GM23338 (cell line): ENCODE measurements around the gene STAB2. TPM values are rescaled to one million over a fixed set of nuclear protein-coding genes. Genes with fewer than 3 reads are reported as not detected.
A peak's percentile ranks its signal among the peaks of the same experiment; 100 is the strongest.

Experiments
- ATAC-seq: fragments of 200-7000 bp; cut with Tn5 transposase; 3 replicates; pipeline ENCODE4 v1.9.1; 2020
- DNase-seq: peaks from one replicate; pipeline ENCODE4 v3.0.0-alpha.2; 2015; ENCODE audit warnings: low spot score
- H2AFZ ChIP-seq: fragments of 200-600 bp; sonication (generic); 2 replicates; pipeline ENCODE4 v1.8.0; 2016; ENCODE audit warnings: antibody characterized with exemption, mild to moderate bottlenecking, moderate library complexity
- H3F3A ChIP-seq: fragments of 200-600 bp; sonication (generic); replicated peaks from 2 replicates; pipeline ENCODE4 v1.8.0; 2017; ENCODE audit warnings: antibody characterized with exemption, mixed run types, low read depth
- H3K27ac ChIP-seq: fragments of 200-600 bp; sonication (generic); 2 replicates; pipeline ENCODE4 v1.6.1; 2016; ENCODE audit warnings: low read depth
- H3K27me3 ChIP-seq: fragments of 200-600 bp; sonication (generic); 2 replicates; pipeline ENCODE4 v1.8.0; 2016; ENCODE audit warnings: mild to moderate bottlenecking, mixed run types, moderate library complexity; ENCODE audit not compliant: insufficient read depth
- H3K36me3 ChIP-seq: fragments of 200-600 bp; sonication (generic); 2 replicates; pipeline ENCODE4 v1.8.0; 2016; ENCODE audit warnings: mild to moderate bottlenecking; ENCODE audit not compliant: insufficient read depth
- H3K4me1 ChIP-seq: fragments of 200-600 bp; sonication (generic); 2 replicates; pipeline ENCODE4 v1.8.0; 2016; ENCODE audit warnings: mild to moderate bottlenecking, moderate library complexity; ENCODE audit not compliant: insufficient read depth
- H3K4me2 ChIP-seq: fragments of 200-600 bp; sonication (generic); 2 replicates; pipeline ENCODE4 v1.7.1; 2017; ENCODE audit warnings: mixed run types
- H3K4me3 ChIP-seq: fragments of 200-600 bp; sonication (generic); 2 replicates; pipeline ENCODE4 v1.6.1; 2016; ENCODE audit warnings: mixed run types
- H3K79me2 ChIP-seq: fragments of 200-600 bp; sonication (generic); replicated peaks from 2 replicates; pipeline ENCODE4 v1.8.0; 2017; ENCODE audit warnings: mild to moderate bottlenecking; ENCODE audit not compliant: insufficient read depth
- H3K9me2 ChIP-seq: fragments of 200-600 bp; sonication (generic); 2 replicates; pipeline ENCODE4 v1.8.0; 2017; ENCODE audit not compliant: insufficient read depth
- H4K20me1 ChIP-seq: fragments of 200-600 bp; sonication (generic); replicated peaks from 2 replicates; pipeline ENCODE4 v1.8.0; 2017; ENCODE audit warnings: mild to moderate bottlenecking; ENCODE audit not compliant: insufficient read depth
- H3K27ac Mint-ChIP-seq: 2 replicates; pipeline ENCODE4 v1.8.0; 2020; ENCODE audit warnings: inconsistent platforms, mild to moderate bottlenecking, moderate library complexity, mixed read lengths
- H3K27me3 Mint-ChIP-seq: 3 replicates; pipeline ENCODE4 v1.8.0; 2022; ENCODE audit warnings: low read depth, mild to moderate bottlenecking, moderate library complexity, mixed read lengths, inconsistent platforms; ENCODE audit not compliant: insufficient read depth, poor library complexity
- H3K36me3 Mint-ChIP-seq: 3 replicates; pipeline ENCODE4 v1.8.0; 2021; ENCODE audit warnings: low read depth, mild to moderate bottlenecking, inconsistent platforms, moderate library complexity, mixed read lengths
- H3K4me1 Mint-ChIP-seq: 3 replicates; pipeline ENCODE4 v1.8.0; 2020; ENCODE audit warnings: mild to moderate bottlenecking, inconsistent platforms, mixed read lengths
- H3K4me3 Mint-ChIP-seq: 3 replicates; pipeline ENCODE4 v1.8.0; 2021; ENCODE audit warnings: moderate library complexity, mild to moderate bottlenecking, inconsistent platforms, mixed read lengths
- H3K9me3 Mint-ChIP-seq: 3 replicates; pipeline ENCODE4 v1.8.0; 2020; ENCODE audit warnings: moderate library complexity, mild to moderate bottlenecking, inconsistent platforms, mixed read lengths
- CTCF ChIP-seq, 2 experiments: fragments of 200-600 bp in 1 of 2; sonication (generic) in 1 of 2; conservative IDR thresholded peaks; 2 replicates each; pipeline versions ENCODE4 v1.5.1 to v1.6.1; 2016 to 2017; ENCODE audit warnings: antibody characterized with exemption in 2 of 2, low read depth in 2 of 2, mild to moderate bottlenecking in 2 of 2, moderate library complexity in 1 of 2
- ETS1 ChIP-seq: IDR thresholded peaks from 2 replicates; pipeline ENCODE4 v1.6.1; 2016; ENCODE audit warnings: antibody characterized with exemption
- EZH2phosphoT487 ChIP-seq: fragments of 200-600 bp; sonication (generic); IDR thresholded peaks from one replicate; pipeline ENCODE4 v1.8.1; 2018; ENCODE audit warnings: antibody characterized with exemption; ENCODE audit not compliant: unreplicated experiment
- JUNB ChIP-seq: IDR thresholded peaks from one replicate; pipeline ENCODE4 v1.6.1; 2016; ENCODE audit warnings: antibody characterized with exemption; ENCODE audit not compliant: unreplicated experiment
- NANOG ChIP-seq: IDR thresholded peaks from 2 replicates; pipeline ENCODE4 v1.6.1; 2016; ENCODE audit warnings: antibody characterized with exemption, borderline replicate concordance
- POLR2AphosphoS5 ChIP-seq: IDR thresholded peaks from 2 replicates; pipeline ENCODE4 v1.6.1; 2016; ENCODE audit warnings: antibody characterized with exemption, low read depth
- STAT1 ChIP-seq: IDR thresholded peaks from one replicate; pipeline ENCODE4 v1.6.1; 2016; ENCODE audit warnings: antibody characterized with exemption; ENCODE audit not compliant: unreplicated experiment
- ZNF114 ChIP-seq: fragments of 250-450 bp; sonication (Bioruptor Pico); IDR thresholded peaks from 2 replicates; pipeline ENCODE4 v1.5.0; 2020; ENCODE audit warnings: mild to moderate bottlenecking, moderate library complexity
- ZNF331 ChIP-seq: fragments of 250-450 bp; sonication (Bioruptor Pico); IDR thresholded peaks from 2 replicates; pipeline ENCODE4 v1.5.0; 2020; ENCODE audit warnings: low read depth, mild to moderate bottlenecking, moderate library complexity
- ZNF462 ChIP-seq: fragments of 250-450 bp; sonication (Bioruptor Pico); IDR thresholded peaks from 2 replicates; pipeline ENCODE4 v1.5.0; 2020; ENCODE audit warnings: mild to moderate bottlenecking, moderate library complexity
- polyA plus RNA-seq: library from polyadenylated mRNA; unstranded; fragments of >200 nt; fragmentation: Nextera tagmentation; extraction: Ambion mirVana; gene quantifications from 2 replicates; pipeline ENCODE4 v1.2.1, GENCODE V29; 2016
- total RNA-seq: library from RNA; depleted of rRNA; stranded (reverse); fragments of >200 nt; shearing (Covaris generic); gene quantifications from 2 replicates; pipeline ENCODE4 v1.2.3, GENCODE V29; 2014

STAB2 gene
- total and polyA plus RNA-seq, 2 experiments from 2014 or later = 0.14 TPM; not detected in 1

- H3K27ac Mint-ChIP-seq = no peak overlapping the region
- no peak for ATAC-seq
- H3K4me2 ChIP-seq = no peak overlapping the region
Observed at GRCh38 chr12:103600967-103601728, 14.1 kb downstream of the STAB2 start.

More at GRCh38 chr12:103600967-103601728, 14.1 kb downstream of the STAB2 start:
- TF ChIP-seq NANOG (no peak), ZNF462 (CRISPR knock-in tag) (no peak), CTCF (conservative IDR thresholded peaks at IDR 0.05; ENCODE audit: low read depth in 2 of 2) (no peak), STAT1 (no peak), EZH2phosphoT487 (no peak), ETS1 (no peak), ZNF331 (CRISPR knock-in tag) (no peak), JUNB (no peak), POLR2AphosphoS5 (no peak), ZNF114 (CRISPR knock-in tag) (no peak)
- Histone ChIP-seq H3K36me3 (no peaks in the 10 kb centered on the region), H4K20me1 (no peaks in the 10 kb centered on the region), H2AFZ (peak overlapping the region; percentile 38; the same call in 1 of the 2 replicates), H3F3A (no peaks in the 10 kb centered on the region), H3K4me1 (no peaks in the 10 kb centered on the region), H3K27ac (no peak overlapping the region), H3K27me3 (no peaks in the 10 kb centered on the region), H3K4me3 (no peak overlapping the region), H3K9me2 (no peaks in the 10 kb centered on the region), H3K79me2 (no peaks in the 10 kb centered on the region)
- Mint-ChIP-seq H3K4me1 (no peaks in the 10 kb centered on the region; the same call in 2 of the 3 replicates), H3K36me3 (no peaks in the 10 kb centered on the region), H3K27me3 (no peaks in the 10 kb centered on the region), H3K4me3 (no peak overlapping the region), H3K9me3 (no peaks in the 10 kb centered on the region)
- DNase-seq = no peak
